WTC11 (cell line): ENCODE data around the gene NUMBL. TPM values are rescaled to one million over a fixed set of nuclear protein-coding genes. Genes with fewer than 3 reads are reported as not detected.

Experiments
- ATAC-seq: fragments of 200-7000 bp; cut with Tn5 transposase; 2 replicates; pipeline ENCODE4 v1.10.0; 2021; ENCODE audit warnings: mild to moderate bottlenecking, moderate library complexity
- CTCF ChIA-PET: fragments of 300-600 bp; sonication (Branson Sonifier 250); formaldehyde crosslinking; loops from one replicate; lab custom pipeline; 2021; ENCODE audit warnings: antibody characterized with exemption; lab: Charles Lee
- POLR2A ChIA-PET: fragments of 350-600 bp; sonication (Branson Sonifier 250); formaldehyde crosslinking; loops from one replicate; lab custom pipeline; 2021; ENCODE audit warnings: antibody characterized with exemption; lab: Charles Lee
- DNase-seq: peaks from one replicate; pipeline ENCODE4 v3.0.0; 2021; ENCODE audit warnings: low spot score
- H3K27ac Mint-ChIP-seq: 2 replicates; pipeline ENCODE4 v1.8.0; 2021; ENCODE audit warnings: mixed read lengths
- H3K27me3 Mint-ChIP-seq: 2 replicates; pipeline ENCODE4 v1.8.0; 2021; ENCODE audit warnings: low read depth, mild to moderate bottlenecking, moderate library complexity, mixed read lengths
- H3K36me3 Mint-ChIP-seq: 2 replicates; pipeline ENCODE4 v1.8.0; 2021; ENCODE audit warnings: mixed read lengths
- H3K4me1 Mint-ChIP-seq: 2 replicates; pipeline ENCODE4 v1.8.0; 2022; ENCODE audit warnings: mixed read lengths
- H3K4me3 Mint-ChIP-seq: 2 replicates; pipeline ENCODE4 v1.8.0; 2021; ENCODE audit warnings: mild to moderate bottlenecking, moderate library complexity, mixed read lengths
- H3K9me3 Mint-ChIP-seq: 2 replicates; pipeline ENCODE4 v1.8.0; 2021; ENCODE audit warnings: mixed read lengths
- ATF1 ChIP-seq: sonication (generic); formaldehyde crosslinking; IDR thresholded peaks from 2 replicates; pipeline ENCODE4 v1.8.1; 2023; ENCODE audit warnings: mild to moderate bottlenecking, moderate library complexity, missing genetic modification reagents
- CBFB ChIP-seq: sonication (generic); formaldehyde crosslinking; IDR thresholded peaks from 2 replicates; pipeline ENCODE4 v1.8.1; 2022; ENCODE audit warnings: mild to moderate bottlenecking, low read depth, missing genetic modification reagents
- CREM ChIP-seq: sonication (generic); formaldehyde crosslinking; IDR thresholded peaks from 2 replicates; pipeline ENCODE4 v1.8.1; 2022; ENCODE audit warnings: mild to moderate bottlenecking, missing genetic modification reagents, moderate library complexity
- ESRRA ChIP-seq: sonication (generic); formaldehyde crosslinking; IDR thresholded peaks from 2 replicates; pipeline ENCODE4 v1.8.1; 2022; ENCODE audit warnings: mild to moderate bottlenecking, missing genetic modification reagents, borderline replicate concordance
- FOXJ3 ChIP-seq: sonication (generic); formaldehyde crosslinking; IDR thresholded peaks from 2 replicates; pipeline ENCODE4 v1.9.0; 2021; ENCODE audit warnings: missing genetic modification reagents, mild to moderate bottlenecking, borderline replicate concordance
- FOXP1 ChIP-seq: sonication (generic); formaldehyde crosslinking; IDR thresholded peaks from 2 replicates; pipeline ENCODE4 v1.8.0; 2022; ENCODE audit warnings: missing genetic modification reagents, mild to moderate bottlenecking, moderate library complexity, borderline replicate concordance
- GABPB1 ChIP-seq: sonication (generic); formaldehyde crosslinking; IDR thresholded peaks from 2 replicates; pipeline ENCODE4 v1.8.1; 2023; ENCODE audit warnings: mild to moderate bottlenecking, missing genetic modification reagents
- JUN ChIP-seq: sonication (generic); formaldehyde crosslinking; IDR thresholded peaks from 2 replicates; pipeline ENCODE4 v1.8.0; 2023; ENCODE audit warnings: mild to moderate bottlenecking, missing genetic modification reagents
- NFE2L1 ChIP-seq: sonication (generic); formaldehyde crosslinking; IDR thresholded peaks from 2 replicates; pipeline ENCODE4 v1.8.1; 2023; ENCODE audit warnings: missing genetic modification reagents
- SMAD3 ChIP-seq: sonication (generic); formaldehyde crosslinking; IDR thresholded peaks from 2 replicates; pipeline ENCODE4 v1.8.0; 2022; ENCODE audit warnings: missing genetic modification reagents, mild to moderate bottlenecking, borderline replicate concordance
- SOX15 ChIP-seq: fragments of 250-450 bp; sonication (Bioruptor Pico); IDR thresholded peaks from 2 replicates; pipeline ENCODE4 v1.9.0; 2021; ENCODE audit warnings: mild to moderate bottlenecking
- ZNF219 ChIP-seq: sonication (generic); formaldehyde crosslinking; IDR thresholded peaks from 2 replicates; pipeline ENCODE4 v1.8.0; 2023; ENCODE audit warnings: missing genetic modification reagents, mild to moderate bottlenecking, borderline replicate concordance
- ZNF423 ChIP-seq: fragments of 250-450 bp; sonication (Bioruptor Pico); IDR thresholded peaks from 2 replicates; pipeline ENCODE4 v2.1.2; 2022; ENCODE audit warnings: mild to moderate bottlenecking, moderate library complexity
- total RNA-seq: library from RNA; stranded (reverse); gene quantifications from 3 replicates; pipeline ENCODE4 v1.2.3, GENCODE V29; 2021
- TF ChIP-seq, protein P1 (sequence below): sonication (generic); formaldehyde crosslinking; IDR thresholded peaks from 2 replicates; pipeline ENCODE4 v1.8.1; 2023; ENCODE audit warnings: mild to moderate bottlenecking, missing genetic modification reagents
- TF ChIP-seq, protein P2 (sequence below): sonication (generic); formaldehyde crosslinking; IDR thresholded peaks from 2 replicates; pipeline ENCODE4 v1.8.0; 2022; ENCODE audit warnings: mild to moderate bottlenecking, missing genetic modification reagents
- TF ChIP-seq, protein P3 (sequence below): sonication (generic); formaldehyde crosslinking; IDR thresholded peaks from 2 replicates; pipeline ENCODE4 v1.8.1; 2023; ENCODE audit warnings: mild to moderate bottlenecking, missing genetic modification reagents, borderline replicate concordance
- TF ChIP-seq, protein P4 (sequence below): fragments of 200-600 bp; IDR thresholded peaks from 2 replicates; pipeline ENCODE4 v1.8.0; 2022; ENCODE audit warnings: antibody characterized with exemption

The NUMBL gene
- total RNA-seq, 1 experiment from 2014 or later = 30.3 TPM

DNA sequence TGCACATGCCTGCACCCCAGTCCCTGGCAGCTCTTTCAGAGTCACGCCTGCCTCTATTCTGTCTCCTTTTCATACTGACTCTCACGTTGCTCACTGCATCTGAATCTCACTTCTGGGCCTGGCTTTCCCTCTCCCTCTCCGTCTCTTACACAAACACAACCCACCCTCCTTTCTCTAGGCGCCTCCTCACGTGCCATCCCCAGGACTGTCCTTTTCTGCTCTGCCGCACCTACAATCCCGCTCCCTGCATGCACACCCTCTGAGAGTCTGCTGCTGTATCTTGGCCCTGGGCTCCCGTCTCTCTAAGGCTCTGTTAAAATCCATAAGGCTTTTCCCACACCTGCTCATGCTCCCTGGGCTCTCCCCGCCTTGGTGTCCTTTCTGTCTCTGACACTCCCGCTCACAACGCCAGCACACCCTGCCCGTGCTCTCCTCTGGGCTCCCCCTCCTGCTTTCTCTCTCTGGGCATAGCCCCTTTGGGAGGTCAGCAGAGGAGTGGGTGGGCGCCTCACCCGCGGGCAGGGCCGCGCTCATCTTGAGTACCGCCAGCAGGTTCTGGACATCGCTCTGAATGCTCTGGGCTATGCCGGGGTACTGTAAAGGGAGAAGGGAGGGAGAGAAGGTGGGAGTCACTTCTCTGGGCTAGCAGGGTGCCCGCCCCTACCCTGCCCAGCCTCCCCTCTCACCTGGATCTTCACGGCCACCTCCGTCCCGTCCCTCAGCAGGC, 12.7 kb upstream of the NUMBL start (continued):
- TF ChIP-seq, protein P1, sequence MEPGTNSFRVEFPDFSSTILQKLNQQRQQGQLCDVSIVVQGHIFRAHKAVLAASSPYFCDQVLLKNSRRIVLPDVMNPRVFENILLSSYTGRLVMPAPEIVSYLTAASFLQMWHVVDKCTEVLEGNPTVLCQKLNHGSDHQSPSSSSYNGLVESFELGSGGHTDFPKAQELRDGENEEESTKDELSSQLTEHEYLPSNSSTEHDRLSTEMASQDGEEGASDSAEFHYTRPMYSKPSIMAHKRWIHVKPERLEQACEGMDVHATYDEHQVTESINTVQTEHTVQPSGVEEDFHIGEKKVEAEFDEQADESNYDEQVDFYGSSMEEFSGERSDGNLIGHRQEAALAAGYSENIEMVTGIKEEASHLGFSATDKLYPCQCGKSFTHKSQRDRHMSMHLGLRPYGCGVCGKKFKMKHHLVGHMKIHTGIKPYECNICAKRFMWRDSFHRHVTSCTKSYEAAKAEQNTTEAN (CRISPR knock-in tag) = no peak
- TF ChIP-seq, protein P2, sequence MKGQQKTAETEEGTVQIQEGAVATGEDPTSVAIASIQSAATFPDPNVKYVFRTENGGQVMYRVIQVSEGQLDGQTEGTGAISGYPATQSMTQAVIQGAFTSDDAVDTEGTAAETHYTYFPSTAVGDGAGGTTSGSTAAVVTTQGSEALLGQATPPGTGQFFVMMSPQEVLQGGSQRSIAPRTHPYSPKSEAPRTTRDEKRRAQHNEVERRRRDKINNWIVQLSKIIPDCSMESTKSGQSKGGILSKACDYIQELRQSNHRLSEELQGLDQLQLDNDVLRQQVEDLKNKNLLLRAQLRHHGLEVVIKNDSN (CRISPR knock-in tag) = no peak

DNA sequence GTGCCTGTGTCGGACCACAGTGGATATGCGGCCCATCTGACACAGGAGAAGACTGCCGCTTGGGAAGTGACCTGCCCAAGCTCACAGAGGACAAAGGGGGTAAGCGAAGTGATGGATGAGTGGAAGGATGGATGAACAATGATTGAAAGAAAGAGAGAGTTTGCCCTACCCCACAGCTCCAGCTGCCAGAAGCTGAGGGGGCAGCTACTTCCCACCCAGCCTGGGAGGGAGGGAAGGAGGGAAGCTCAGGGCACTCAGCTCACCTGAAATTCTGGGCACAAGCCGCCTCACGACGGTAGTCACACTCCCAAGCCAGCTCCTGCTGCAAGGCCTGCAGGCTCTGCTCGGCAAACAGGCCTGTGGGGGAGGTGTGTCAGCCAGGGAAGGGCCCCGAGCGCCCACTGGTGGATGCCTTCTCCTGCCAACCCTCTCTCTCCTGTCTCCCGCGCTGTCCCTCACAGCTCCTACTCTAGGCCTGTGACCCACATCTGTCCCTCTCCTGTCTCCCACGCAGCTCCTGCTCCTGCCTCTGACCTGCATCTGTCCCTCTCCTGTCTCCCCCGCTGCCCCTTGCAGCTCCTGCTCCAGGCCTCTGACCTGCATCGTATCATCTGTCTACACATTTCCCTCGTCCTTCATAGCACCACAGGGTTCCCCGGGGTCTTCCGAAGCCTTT, 12.0 kb upstream of the NUMBL start:
- Mint-ChIP-seq H3K4me1 (peaks cover 8% of the 10 kb centered on the region; the same call in 1 of the 2 replicates), H3K27me3 (no peaks in the 10 kb centered on the region), H3K4me3 (no peak overlapping the region), H3K36me3 (peaks cover 38% of the 10 kb centered on the region), H3K27ac (peak overlapping the region; percentile 85), H3K9me3 (no peaks in the 10 kb centered on the region)
- peak; percentile 95 for ATAC-seq
- DNase-seq = peak; percentile 78
- TF ChIP-seq, protein P3, sequence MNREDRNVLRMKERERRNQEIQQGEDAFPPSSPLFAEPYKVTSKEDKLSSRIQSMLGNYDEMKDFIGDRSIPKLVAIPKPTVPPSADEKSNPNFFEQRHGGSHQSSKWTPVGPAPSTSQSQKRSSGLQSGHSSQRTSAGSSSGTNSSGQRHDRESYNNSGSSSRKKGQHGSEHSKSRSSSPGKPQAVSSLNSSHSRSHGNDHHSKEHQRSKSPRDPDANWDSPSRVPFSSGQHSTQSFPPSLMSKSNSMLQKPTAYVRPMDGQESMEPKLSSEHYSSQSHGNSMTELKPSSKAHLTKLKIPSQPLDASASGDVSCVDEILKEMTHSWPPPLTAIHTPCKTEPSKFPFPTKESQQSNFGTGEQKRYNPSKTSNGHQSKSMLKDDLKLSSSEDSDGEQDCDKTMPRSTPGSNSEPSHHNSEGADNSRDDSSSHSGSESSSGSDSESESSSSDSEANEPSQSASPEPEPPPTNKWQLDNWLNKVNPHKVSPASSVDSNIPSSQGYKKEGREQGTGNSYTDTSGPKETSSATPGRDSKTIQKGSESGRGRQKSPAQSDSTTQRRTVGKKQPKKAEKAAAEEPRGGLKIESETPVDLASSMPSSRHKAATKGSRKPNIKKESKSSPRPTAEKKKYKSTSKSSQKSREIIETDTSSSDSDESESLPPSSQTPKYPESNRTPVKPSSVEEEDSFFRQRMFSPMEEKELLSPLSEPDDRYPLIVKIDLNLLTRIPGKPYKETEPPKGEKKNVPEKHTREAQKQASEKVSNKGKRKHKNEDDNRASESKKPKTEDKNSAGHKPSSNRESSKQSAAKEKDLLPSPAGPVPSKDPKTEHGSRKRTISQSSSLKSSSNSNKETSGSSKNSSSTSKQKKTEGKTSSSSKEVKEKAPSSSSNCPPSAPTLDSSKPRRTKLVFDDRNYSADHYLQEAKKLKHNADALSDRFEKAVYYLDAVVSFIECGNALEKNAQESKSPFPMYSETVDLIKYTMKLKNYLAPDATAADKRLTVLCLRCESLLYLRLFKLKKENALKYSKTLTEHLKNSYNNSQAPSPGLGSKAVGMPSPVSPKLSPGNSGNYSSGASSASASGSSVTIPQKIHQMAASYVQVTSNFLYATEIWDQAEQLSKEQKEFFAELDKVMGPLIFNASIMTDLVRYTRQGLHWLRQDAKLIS (CRISPR knock-in tag) = no peak
- TF ChIP-seq ATF1 (CRISPR knock-in tag) = no peak
- TF ChIP-seq SMAD3 (CRISPR knock-in tag) = no peak
- TF ChIP-seq, protein P4, sequence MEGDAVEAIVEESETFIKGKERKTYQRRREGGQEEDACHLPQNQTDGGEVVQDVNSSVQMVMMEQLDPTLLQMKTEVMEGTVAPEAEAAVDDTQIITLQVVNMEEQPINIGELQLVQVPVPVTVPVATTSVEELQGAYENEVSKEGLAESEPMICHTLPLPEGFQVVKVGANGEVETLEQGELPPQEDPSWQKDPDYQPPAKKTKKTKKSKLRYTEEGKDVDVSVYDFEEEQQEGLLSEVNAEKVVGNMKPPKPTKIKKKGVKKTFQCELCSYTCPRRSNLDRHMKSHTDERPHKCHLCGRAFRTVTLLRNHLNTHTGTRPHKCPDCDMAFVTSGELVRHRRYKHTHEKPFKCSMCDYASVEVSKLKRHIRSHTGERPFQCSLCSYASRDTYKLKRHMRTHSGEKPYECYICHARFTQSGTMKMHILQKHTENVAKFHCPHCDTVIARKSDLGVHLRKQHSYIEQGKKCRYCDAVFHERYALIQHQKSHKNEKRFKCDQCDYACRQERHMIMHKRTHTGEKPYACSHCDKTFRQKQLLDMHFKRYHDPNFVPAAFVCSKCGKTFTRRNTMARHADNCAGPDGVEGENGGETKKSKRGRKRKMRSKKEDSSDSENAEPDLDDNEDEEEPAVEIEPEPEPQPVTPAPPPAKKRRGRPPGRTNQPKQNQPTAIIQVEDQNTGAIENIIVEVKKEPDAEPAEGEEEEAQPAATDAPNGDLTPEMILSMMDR = peak; percentile 18; the same call in 1 of the 2 replicates
- ChIA-PET CTCF (interaction anchor here (0.6 to 1.7 kb wide), 30 partner anchors 8 to 459 kb away, joined by 3 to 55 read pairs (median 4); partner anchors contain the start of genes ACTMAP, COQ8B, EGLN2 and ITPKC), POLR2A (interaction anchor here (0.7 to 1.1 kb wide), 6 partner anchors 9 to 737 kb away, joined by 3 read pairs; partner anchors contain the start of genes COQ8B and ITPKC)

DNA sequence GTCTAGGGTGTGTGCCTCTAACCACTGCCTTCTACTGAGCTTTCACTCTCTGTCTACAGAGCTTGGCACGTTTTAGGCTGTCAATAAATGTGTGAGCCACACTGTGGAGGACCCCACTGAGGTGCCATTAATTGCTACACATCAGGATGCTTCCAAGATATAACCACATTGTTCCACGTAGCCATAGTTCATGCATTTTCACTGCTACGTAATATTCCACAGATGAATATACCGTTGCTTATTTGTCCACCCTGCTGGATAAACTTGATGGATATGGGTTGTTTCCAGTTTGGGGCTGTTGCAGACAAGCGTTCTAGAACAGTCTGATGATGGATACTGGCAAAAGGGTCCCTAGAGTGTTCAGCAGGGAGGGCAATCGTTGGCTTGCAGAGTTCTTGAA, 11.3 kb upstream of the NUMBL start:
- TF ChIP-seq FOXJ3 (CRISPR knock-in tag) (no peak), ZNF219 (CRISPR knock-in tag) (no peak), GABPB1 (CRISPR knock-in tag) (no peak), ESRRA (CRISPR knock-in tag) (no peak), ZNF423 (CRISPR knock-in tag) (no peak), FOXP1 (no peak), CREM (CRISPR knock-in tag) (no peak), NFE2L1 (CRISPR knock-in tag) (no peak), CBFB (no peak), JUN (CRISPR knock-in tag) (no peak), SOX15 (no peak)
- TF ChIP-seq, protein P1 (CRISPR knock-in tag) = no peak
- no peaks in the 10 kb centered on the region for H3K9me3 Mint-ChIP-seq
- CTCF ChIA-PET = interaction anchor here (0.7 to 1.7 kb wide), 28 partner anchors 7 to 397 kb away, joined by 3 to 55 read pairs (median 4); partner anchors contain the start of genes ACTMAP, COQ8B, EGLN2 and ITPKC

More for the DNA sequence above, 11.3 kb upstream of the NUMBL start:
- H3K4me1 Mint-ChIP-seq = peaks cover 8% of the 10 kb centered on the region; the same call in 1 of the 2 replicates
- H3K27me3 Mint-ChIP-seq = no peaks in the 10 kb centered on the region
- DNase-seq (no peak), ATAC-seq (no peak)
- peaks cover 36% of the 10 kb centered on the region for H3K36me3 Mint-ChIP-seq
- no peak overlapping the region for H3K27ac Mint-ChIP-seq
- POLR2A ChIA-PET = interaction anchor here (0.7 to 1.1 kb wide), 6 partner anchors 10 to 737 kb away, joined by 3 read pairs; partner anchors contain the start of genes COQ8B and ITPKC
- H3K4me3 Mint-ChIP-seq = no peak overlapping the region
